Posterior vena cava (tissue), 2 donors: ENCODE measurements around the gene ZNF697. TPM values are rescaled to one million over a fixed set of nuclear protein-coding genes. Genes with fewer than 3 reads are reported as not detected.
"Not testable (repeated sequence)": the region's sequence is repeated elsewhere in the genome, so short reads cannot be mapped to it uniquely, and the experiment has no call there.

Experiments used
- DNase-seq: peaks from one replicate; pipeline ENCODE4 v3.0.0-alpha.2; 2020; ENCODE audit warnings: low spot score
- intact Hi-C, 2 donors: fragments of 100-400 bp; cut with DNase I; formaldehyde crosslinking; loops; one replicate each; pipeline versions ENCODE4 v1.14.1 to v1.14.2; 2022 to 2023
- total RNA-seq, 2 donors: library from RNA; stranded (reverse); fragmentation: NEBNext Ultra II Directional; extraction: Animal tissue kit (Norgen Biotek cat#: 25700); gene quantifications; one replicate each; pipeline ENCODE4 v1.2.1, GENCODE V29; 2021
- donor health status: DM: yes; HTN: yes; CAD: no.
- donor health status: DM: yes; HTN: yes; CAD: no.

The ZNF697 gene
- total RNA-seq, 2 donors from 2014 or later: 5.0 to 5.9 TPM

- intact Hi-C loops: no loop called here
- DNase-seq: no peak
Observed at GRCh38 chr1:119635811-119636390, 12.2 kb downstream of the ZNF697 start.

GRCh38 chr1:119634016-119634415 lies 14.1 kb downstream of the ZNF697 start:
- intact Hi-C loops: no loop called here
- no peak for DNase-seq

- DNase-seq: no peak
- intact Hi-C loops: no loop called here
Observed at GRCh38 chr1:119633575-119633974, 14.5 kb downstream of the ZNF697 start.

GRCh38 chr1:119632841-119633240 lies 15.2 kb downstream of the ZNF697 start:
- intact Hi-C loops: no loop called here
- no peak for DNase-seq

GRCh38 chr1:119632103-119632490 lies 16.0 kb downstream of the ZNF697 start:
- intact Hi-C loops: no loop called here
- no peak for DNase-seq

- intact Hi-C loops: no loop called here
- DNase-seq: peak; percentile 93
Observed at GRCh38 chr1:119631433-119632102, 16.5 kb downstream of the ZNF697 start.

- no peak for DNase-seq
- intact Hi-C loops: no loop called here
Observed at GRCh38 chr1:119631086-119631432, 17.0 kb downstream of the ZNF697 start.

GRCh38 chr1:119626841-119627240 lies 21.2 kb downstream of the ZNF697 start:
- intact Hi-C loops: no loop called here

GRCh38 chr1:119626011-119626545 lies 22.0 kb downstream of the ZNF697 start:
- intact Hi-C loops: no loop called here
- DNase-seq: no peak

More at GRCh38 chr1:119626841-119627240, 21.2 kb downstream of the ZNF697 start:
- DNase-seq: no peak

- intact Hi-C loops: loop anchor here in 1 of 2 donors (5.0 kb wide), 1 partner anchor 39 kb away; no protein-coding TSS in a partner anchor
- no peak for DNase-seq
Observed at GRCh38 chr1:119623678-119624077, 24.4 kb downstream of the ZNF697 start.

GRCh38 chr1:119623193-119623515 lies 24.9 kb downstream of the ZNF697 start:
- intact Hi-C loops: loop anchor here in 1 of 2 donors (5.0 kb wide), 1 partner anchor 39 kb away; no protein-coding TSS in a partner anchor
- no peak for DNase-seq

GRCh38 chr1:119622311-119623192 lies 25.5 kb downstream of the ZNF697 start:
- intact Hi-C loops: loop anchor here in 1 of 2 donors (5.0 kb wide), 1 partner anchor 40 kb away; no protein-coding TSS in a partner anchor
- DNase-seq: no peak

- intact Hi-C loops: loop anchor here in 1 of 2 donors (5.0 kb wide), 1 partner anchor 41 kb away; no protein-coding TSS in a partner anchor
- DNase-seq: no peak
Observed at GRCh38 chr1:119621705-119622104, 26.4 kb downstream of the ZNF697 start.

- intact Hi-C loops: no loop called here
Observed at GRCh38 chr1:119617751-119618691, 30.0 kb downstream of the ZNF697 start.

GRCh38 chr1:119616748-119617147 lies 31.3 kb downstream of the ZNF697 start:
- DNase-seq, intact Hi-C loops: not testable (repeated sequence)

More at GRCh38 chr1:119617751-119618691, 30.0 kb downstream of the ZNF697 start:
- no peak for DNase-seq

- intact Hi-C loops, DNase-seq: not testable (repeated sequence)
Observed at GRCh38 chr1:119615100-119615499, 33.0 kb downstream of the ZNF697 start.

GRCh38 chr1:119613769-119614720 lies 34.0 kb downstream of the ZNF697 start:
- peak; percentile 93 for DNase-seq
- intact Hi-C loops: loop anchor here in 1 of 2 donors (5.0 kb wide), 1 partner anchor 48 kb away; no protein-coding TSS in a partner anchor
